K562 (cell line): ENCODE data around the gene APOM. TPM values are rescaled to one million over a fixed set of nuclear protein-coding genes. Genes with fewer than 3 reads are reported as not detected.
A peak's percentile ranks its signal among the peaks of the same experiment; 100 is the strongest.

Experiments
- ARID1B ChIP-seq: fragments of 450-650 bp; IDR thresholded peaks from 2 replicates; pipeline ENCODE4 v1.6.1; 2016; ENCODE audit warnings: antibody characterized with exemption, mild to moderate bottlenecking, inconsistent platforms
- CAMTA2 ChIP-seq: fragments of 250-450 bp; sonication (Bioruptor Pico); conservative IDR thresholded peaks from 2 replicates; pipeline ENCODE4 v1.5.1; 2022
- CBX1 ChIP-seq: sonication (generic); IDR thresholded peaks from 2 replicates; pipeline ENCODE4 v1.6.1; 2016; ENCODE audit warnings: antibody characterized with exemption, low read depth, mild to moderate bottlenecking
- CC2D1A ChIP-seq: fragments of 450-650 bp; IDR thresholded peaks from 2 replicates; pipeline ENCODE4 v1.6.1; 2017; ENCODE audit warnings: mild to moderate bottlenecking
- FIP1L1 ChIP-seq: fragments of 200-400 bp; formaldehyde crosslinking; IDR thresholded peaks from 2 replicates; pipeline ENCODE4 v1.6.1; 2018; ENCODE audit warnings: mild to moderate bottlenecking, low read depth, low read length; ENCODE audit not compliant: poor library complexity, severe bottlenecking
- GABPB1 ChIP-seq: sonication (generic); formaldehyde crosslinking; IDR thresholded peaks from 2 replicates; pipeline ENCODE4 v1.8.0; 2022; ENCODE audit warnings: mild to moderate bottlenecking, missing genetic modification reagents
- HDAC2 ChIP-seq: fragments of 450-650 bp; IDR thresholded peaks from 2 replicates; pipeline ENCODE4 v1.6.1; 2016; ENCODE audit warnings: mild to moderate bottlenecking
- HDGF ChIP-seq: fragments of 450-650 bp; IDR thresholded peaks from 2 replicates; pipeline ENCODE4 v1.6.1; 2016
- HNRNPH1 ChIP-seq: fragments of 200-400 bp; formaldehyde crosslinking; optimal IDR thresholded peaks from 2 replicates; pipeline ENCODE3; 2017; ENCODE audit warnings: low read depth, mild to moderate bottlenecking, low read length, moderate library complexity
- KHSRP ChIP-seq: fragments of 450-650 bp; IDR thresholded peaks from 2 replicates; pipeline ENCODE4 v1.6.1; 2017
- MCM5 ChIP-seq: fragments of 450-650 bp; IDR thresholded peaks from 2 replicates; pipeline ENCODE4 v1.6.1; 2016; ENCODE audit warnings: low read depth
- NONO ChIP-seq, 2 experiments: fragments of 200-400 bp in 1 of 2; fragments of 450-650 bp in 1 of 2; formaldehyde crosslinking in 1 of 2; IDR thresholded peaks; 2 replicates each; pipeline ENCODE4 v1.6.1; 2017; ENCODE audit warnings: low read depth in 2 of 2, mild to moderate bottlenecking in 2 of 2, moderate library complexity in 2 of 2, low read length in 1 of 2
- PYGO2 ChIP-seq: fragments of 450-650 bp; IDR thresholded peaks from 2 replicates; pipeline ENCODE4 v1.6.1; 2016; ENCODE audit warnings: mild to moderate bottlenecking, missing genetic modification characterization, moderate library complexity, missing compliant biosample characterization
- SRSF9 ChIP-seq: fragments of 200-400 bp; formaldehyde crosslinking; IDR thresholded peaks from 2 replicates; pipeline ENCODE4 v1.6.1; 2017; ENCODE audit warnings: low read depth, low read length, borderline replicate concordance
- TAF9B ChIP-seq: fragments of 450-650 bp; IDR thresholded peaks from 2 replicates; pipeline ENCODE4 v1.6.1; 2018; ENCODE audit warnings: mild to moderate bottlenecking; ENCODE audit not compliant: partially characterized antibody
- ZNF384 ChIP-seq: IDR thresholded peaks from 2 replicates; pipeline ENCODE4 v1.6.1; 2012; ENCODE audit warnings: low read depth, low read length, improper control_type of control experiment
- ZNF41 ChIP-seq: fragments of 250-450 bp; sonication (Bioruptor Pico); conservative IDR thresholded peaks from 2 replicates; pipeline ENCODE4 v1.4.0; 2020; ENCODE audit warnings: mild to moderate bottlenecking
- polyA plus RNA-seq, 8 experiments: library from polyadenylated mRNA; depleted of rRNA in 4 of 8; stranded (reverse) in 5 of 8; unstranded in 3 of 8; fragments of >200 nt; fragmentation: Nextera tagmentation in 2 of 8; fragmentation: Illumina TruSeq in 1 of 8; extraction: Ambion mirVana in 2 of 8; extraction: Trizol in 1 of 8; gene quantifications; 2 replicates each; pipeline versions ENCODE4 v1.2.1 to v1.2.3, GENCODE V29; 2011 to 2014; ENCODE audit warnings: inconsistent platforms in 1 of 8, missing spikeins in 1 of 8
- total RNA-seq, 7 experiments: library from RNA; depleted of rRNA in 6 of 7; stranded (reverse); fragments of >200 nt in 6 of 7; fragmentation: Illumina TruSeq in 2 of 7; extraction: Trizol in 2 of 7; gene quantifications; 2 replicates each; pipeline versions ENCODE4 v1.2.1 to v1.2.3, GENCODE V29; 2011 to 2021; ENCODE audit warnings: low replicate concordance in 1 of 7
- TF ChIP-seq, protein P1 (sequence below): fragments of 250-450 bp; sonication (Bioruptor Pico); IDR thresholded peaks from 2 replicates; pipeline ENCODE4 v1.4.0; 2020; ENCODE audit warnings: mild to moderate bottlenecking, moderate library complexity, borderline replicate concordance
- TF ChIP-seq, protein P2 (sequence below): fragments of 450-650 bp; formaldehyde crosslinking; IDR thresholded peaks from 2 replicates; pipeline ENCODE4 v1.4.0; 2022; ENCODE audit warnings: missing genetic modification characterization
- TF ChIP-seq, protein P3 (sequence below): sonication (generic); formaldehyde crosslinking; IDR thresholded peaks from 2 replicates; pipeline ENCODE4 v1.8.1; 2023; ENCODE audit warnings: mild to moderate bottlenecking, missing genetic modification reagents, moderate library complexity
- TF ChIP-seq, protein P4 (sequence below): IDR thresholded peaks from 3 replicates; pipeline ENCODE4 v1.6.1; 2011; ENCODE audit warnings: borderline replicate concordance, mild to moderate bottlenecking, moderate library complexity; ENCODE audit not compliant: insufficient read length; ENCODE audit errors: extremely low read depth

Gene APOM
- total and polyA plus RNA-seq, 9 of the 15 experiments (the other 6 are each of a cell fraction or from before 2014, with no cell fraction given), result 5.7 to 24.3 (median 10.4) TPM

DNA sequence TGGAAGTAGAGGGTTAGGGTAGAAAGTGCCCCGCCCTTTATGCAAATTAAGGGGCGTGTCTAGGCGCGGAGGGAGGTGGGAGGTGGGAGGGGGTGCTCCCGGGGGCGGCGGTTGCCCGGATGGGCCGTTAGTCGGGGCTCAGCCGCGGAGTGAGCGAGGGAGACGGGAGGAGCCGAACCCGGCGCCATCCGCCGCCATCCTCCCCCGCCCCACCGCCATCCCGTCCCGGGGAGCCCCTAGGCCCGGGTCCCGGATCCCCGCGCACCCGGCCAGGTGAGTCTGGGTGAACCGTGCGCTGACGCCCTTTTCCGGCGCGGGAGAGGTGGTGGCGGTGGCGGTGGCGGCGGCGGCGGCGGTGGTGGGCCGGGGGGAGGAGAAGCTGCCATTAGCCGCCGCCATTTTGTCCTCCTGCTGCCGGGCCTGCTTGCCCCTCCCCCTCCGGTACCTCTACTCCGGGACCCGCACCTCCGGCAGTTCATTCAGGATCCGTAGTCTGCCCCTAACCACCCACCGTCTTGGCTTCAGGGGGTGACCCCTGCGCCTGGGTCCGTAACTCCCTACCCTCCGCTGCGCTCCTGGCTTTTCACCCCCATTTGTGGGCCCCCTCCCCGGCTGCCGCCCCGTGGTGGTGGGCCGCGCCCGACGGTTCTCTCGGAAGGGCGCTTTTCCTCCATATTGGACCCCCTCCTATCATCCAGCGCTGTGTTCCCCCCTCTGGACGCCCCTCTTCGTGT is 34.9 kb upstream of the APOM start, which contains the start of gene PRRC2A (continued):
- TF ChIP-seq, protein P1, sequence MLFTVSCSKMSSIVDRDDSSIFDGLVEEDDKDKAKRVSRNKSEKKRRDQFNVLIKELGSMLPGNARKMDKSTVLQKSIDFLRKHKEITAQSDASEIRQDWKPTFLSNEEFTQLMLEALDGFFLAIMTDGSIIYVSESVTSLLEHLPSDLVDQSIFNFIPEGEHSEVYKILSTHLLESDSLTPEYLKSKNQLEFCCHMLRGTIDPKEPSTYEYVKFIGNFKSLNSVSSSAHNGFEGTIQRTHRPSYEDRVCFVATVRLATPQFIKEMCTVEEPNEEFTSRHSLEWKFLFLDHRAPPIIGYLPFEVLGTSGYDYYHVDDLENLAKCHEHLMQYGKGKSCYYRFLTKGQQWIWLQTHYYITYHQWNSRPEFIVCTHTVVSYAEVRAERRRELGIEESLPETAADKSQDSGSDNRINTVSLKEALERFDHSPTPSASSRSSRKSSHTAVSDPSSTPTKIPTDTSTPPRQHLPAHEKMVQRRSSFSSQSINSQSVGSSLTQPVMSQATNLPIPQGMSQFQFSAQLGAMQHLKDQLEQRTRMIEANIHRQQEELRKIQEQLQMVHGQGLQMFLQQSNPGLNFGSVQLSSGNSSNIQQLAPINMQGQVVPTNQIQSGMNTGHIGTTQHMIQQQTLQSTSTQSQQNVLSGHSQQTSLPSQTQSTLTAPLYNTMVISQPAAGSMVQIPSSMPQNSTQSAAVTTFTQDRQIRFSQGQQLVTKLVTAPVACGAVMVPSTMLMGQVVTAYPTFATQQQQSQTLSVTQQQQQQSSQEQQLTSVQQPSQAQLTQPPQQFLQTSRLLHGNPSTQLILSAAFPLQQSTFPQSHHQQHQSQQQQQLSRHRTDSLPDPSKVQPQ (CRISPR knock-in tag), result no peak
- TF ChIP-seq KHSRP (no peak), SRSF9 (no peak), HDAC2 (peak; percentile 55; the same call in 1 of the 2 replicates), CAMTA2 (CRISPR knock-in tag) (no peak), PYGO2 (tag) (no peak), NONO (IDR thresholded peaks at IDR 0.05; ENCODE audit: low read depth in 2 of 2, low read length in 1 of 2) (peak; percentile 80 to 87; a peak in 3 of 4 replicates), HDGF (no peak), FIP1L1 (peak; percentile 58), CC2D1A (no peak), ARID1B (peak; percentile 51; the same call in 1 of the 2 replicates), ZNF384 (no peak), MCM5 (no peak), TAF9B (peak; percentile 100), GABPB1 (CRISPR knock-in tag) (peak; percentile 81), CBX1 (no peak), ZNF41 (CRISPR knock-in tag) (no peak), HNRNPH1 (no peak)
- TF ChIP-seq, protein P2, sequence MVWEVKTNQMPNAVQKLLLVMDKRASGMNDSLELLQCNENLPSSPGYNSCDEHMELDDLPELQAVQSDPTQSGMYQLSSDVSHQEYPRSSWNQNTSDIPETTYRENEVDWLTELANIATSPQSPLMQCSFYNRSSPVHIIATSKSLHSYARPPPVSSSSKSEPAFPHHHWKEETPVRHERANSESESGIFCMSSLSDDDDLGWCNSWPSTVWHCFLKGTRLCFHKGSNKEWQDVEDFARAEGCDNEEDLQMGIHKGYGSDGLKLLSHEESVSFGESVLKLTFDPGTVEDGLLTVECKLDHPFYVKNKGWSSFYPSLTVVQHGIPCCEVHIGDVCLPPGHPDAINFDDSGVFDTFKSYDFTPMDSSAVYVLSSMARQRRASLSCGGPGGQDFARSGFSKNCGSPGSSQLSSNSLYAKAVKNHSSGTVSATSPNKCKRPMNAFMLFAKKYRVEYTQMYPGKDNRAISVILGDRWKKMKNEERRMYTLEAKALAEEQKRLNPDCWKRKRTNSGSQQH (CRISPR knock-in tag), result peak; percentile 41; the same call in 1 of the 2 replicates
- TF ChIP-seq, protein P3, sequence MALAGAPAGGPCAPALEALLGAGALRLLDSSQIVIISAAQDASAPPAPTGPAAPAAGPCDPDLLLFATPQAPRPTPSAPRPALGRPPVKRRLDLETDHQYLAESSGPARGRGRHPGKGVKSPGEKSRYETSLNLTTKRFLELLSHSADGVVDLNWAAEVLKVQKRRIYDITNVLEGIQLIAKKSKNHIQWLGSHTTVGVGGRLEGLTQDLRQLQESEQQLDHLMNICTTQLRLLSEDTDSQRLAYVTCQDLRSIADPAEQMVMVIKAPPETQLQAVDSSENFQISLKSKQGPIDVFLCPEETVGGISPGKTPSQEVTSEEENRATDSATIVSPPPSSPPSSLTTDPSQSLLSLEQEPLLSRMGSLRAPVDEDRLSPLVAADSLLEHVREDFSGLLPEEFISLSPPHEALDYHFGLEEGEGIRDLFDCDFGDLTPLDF (CRISPR knock-in tag), result no peak
- TF ChIP-seq, protein P4, sequence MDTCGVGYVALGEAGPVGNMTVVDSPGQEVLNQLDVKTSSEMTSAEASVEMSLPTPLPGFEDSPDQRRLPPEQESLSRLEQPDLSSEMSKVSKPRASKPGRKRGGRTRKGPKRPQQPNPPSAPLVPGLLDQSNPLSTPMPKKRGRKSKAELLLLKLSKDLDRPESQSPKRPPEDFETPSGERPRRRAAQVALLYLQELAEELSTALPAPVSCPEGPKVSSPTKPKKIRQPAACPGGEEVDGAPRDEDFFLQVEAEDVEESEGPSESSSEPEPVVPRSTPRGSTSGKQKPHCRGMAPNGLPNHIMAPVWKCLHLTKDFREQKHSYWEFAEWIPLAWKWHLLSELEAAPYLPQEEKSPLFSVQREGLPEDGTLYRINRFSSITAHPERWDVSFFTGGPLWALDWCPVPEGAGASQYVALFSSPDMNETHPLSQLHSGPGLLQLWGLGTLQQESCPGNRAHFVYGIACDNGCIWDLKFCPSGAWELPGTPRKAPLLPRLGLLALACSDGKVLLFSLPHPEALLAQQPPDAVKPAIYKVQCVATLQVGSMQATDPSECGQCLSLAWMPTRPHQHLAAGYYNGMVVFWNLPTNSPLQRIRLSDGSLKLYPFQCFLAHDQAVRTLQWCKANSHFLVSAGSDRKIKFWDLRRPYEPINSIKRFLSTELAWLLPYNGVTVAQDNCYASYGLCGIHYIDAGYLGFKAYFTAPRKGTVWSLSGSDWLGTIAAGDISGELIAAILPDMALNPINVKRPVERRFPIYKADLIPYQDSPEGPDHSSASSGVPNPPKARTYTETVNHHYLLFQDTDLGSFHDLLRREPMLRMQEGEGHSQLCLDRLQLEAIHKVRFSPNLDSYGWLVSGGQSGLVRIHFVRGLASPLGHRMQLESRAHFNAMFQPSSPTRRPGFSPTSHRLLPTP, result no peak
